ENCODE results near the gene GMEB1.
"Not testable (repeated sequence)": the region's sequence is repeated elsewhere in the genome, so short reads cannot be mapped to it uniquely, and the experiment has no call there.

Gene GMEB1

GRCh38 chr1:28648474-28649198, 19.9 kb upstream of the GMEB1 start, which contains the start of gene RNU11:
TSS of gene RNU11 (plus strand) at chr1:28648600.
- no peaks in the 10 kb centered on the region for H3K36me3 ChIP-seq (ENCODE audit: insufficient read depth, low read length)
- H2AFZ ChIP-seq (ENCODE audit: low read length), result peak within 1 kb of the TSS; percentile 81
- no peaks in the 10 kb centered on the region for H3K9me2 ChIP-seq (replicated peaks; ENCODE audit: low read depth, low read length)
- peak within 1 kb of the TSS; percentile 72 for H3K4me3 ChIP-seq (ENCODE audit: low read length, poor library complexity, severe bottlenecking)
- H3K9me3 ChIP-seq (ENCODE audit: insufficient read depth, low read depth, low read length), result no peaks in the 10 kb centered on the region
- H3K4me1 ChIP-seq (ENCODE audit: insufficient read depth, low read length, poor library complexity, severe bottlenecking), result peaks cover 15% of the 10 kb centered on the region
- no peaks in the 10 kb centered on the region for H3K79me2 ChIP-seq (ENCODE audit: insufficient read depth, low read length)
- H3K27me3 ChIP-seq (ENCODE audit: insufficient read depth, low read length, poor library complexity, severe bottlenecking), result no peaks in the 10 kb centered on the region
- peak within 1 kb of the TSS; percentile 68 for H3K4me2 ChIP-seq (ENCODE audit: low read depth, low read length, poor library complexity, severe bottlenecking)
- TF ChIP-seq EZH2phosphoT487 (IDR thresholded peaks at IDR 0.05; ENCODE audit: borderline replicate concordance) (no peak), CTCF (conservative IDR thresholded peaks at IDR 0.05; ENCODE audit: low read length) (0 out of 2 replicates have a peak, but pooled peaks have one; percentile 20)
- H4K20me1 ChIP-seq (ENCODE audit: insufficient read depth, low read length, poor library complexity, severe bottlenecking), result no peaks in the 10 kb centered on the region
- H3K9ac ChIP-seq (ENCODE audit: low read depth, low read length, poor library complexity, severe bottlenecking), result peak within 1 kb of the TSS; percentile 75
- H3F3A ChIP-seq (ENCODE audit: low read depth), result peaks cover 10% of the 10 kb centered on the region; the same call in 1 of the 2 replicates

- not testable (repeated sequence) for H3K9ac ChIP-seq (ENCODE audit: low read depth, low read length, poor library complexity, severe bottlenecking); H3F3A ChIP-seq (ENCODE audit: low read depth); H3K9me2 ChIP-seq (replicated peaks; ENCODE audit: low read depth, low read length)
These were observed 15.5 kb upstream of the GMEB1 start for GRCh38 chr1:28653063-28653462.

GRCh38 chr1:28653870-28654269, 14.7 kb upstream of the GMEB1 start:
- not testable (repeated sequence) for H2AFZ ChIP-seq (ENCODE audit: low read length); H3K27me3 ChIP-seq (ENCODE audit: insufficient read depth, low read length, poor library complexity, severe bottlenecking); H3F3A ChIP-seq (ENCODE audit: low read depth); H3K9ac ChIP-seq (ENCODE audit: low read depth, low read length, poor library complexity, severe bottlenecking); H3K9me3 ChIP-seq (ENCODE audit: insufficient read depth, low read depth, low read length); H3K4me1 ChIP-seq (ENCODE audit: insufficient read depth, low read length, poor library complexity, severe bottlenecking); H4K20me1 ChIP-seq (ENCODE audit: insufficient read depth, low read length, poor library complexity, severe bottlenecking); H3K4me2 ChIP-seq (ENCODE audit: low read depth, low read length, poor library complexity, severe bottlenecking); H3K36me3 ChIP-seq (ENCODE audit: insufficient read depth, low read length); H3K9me2 ChIP-seq (replicated peaks; ENCODE audit: low read depth, low read length); H3K4me3 ChIP-seq (ENCODE audit: low read length, poor library complexity, severe bottlenecking); H3K79me2 ChIP-seq (ENCODE audit: insufficient read depth, low read length)
- 0 out of 2 replicates have a peak, but pooled peaks have one; percentile 13 for TF ChIP-seq CTCF (conservative IDR thresholded peaks at IDR 0.05; ENCODE audit: low read length)

More at GRCh38 chr1:28653063-28653462, 15.5 kb upstream of the GMEB1 start:
- not testable (repeated sequence) for H3K9me3 ChIP-seq (ENCODE audit: insufficient read depth, low read depth, low read length); H4K20me1 ChIP-seq (ENCODE audit: insufficient read depth, low read length, poor library complexity, severe bottlenecking); H3K4me1 ChIP-seq (ENCODE audit: insufficient read depth, low read length, poor library complexity, severe bottlenecking); H2AFZ ChIP-seq (ENCODE audit: low read length); H3K79me2 ChIP-seq (ENCODE audit: insufficient read depth, low read length); H3K36me3 ChIP-seq (ENCODE audit: insufficient read depth, low read length); H3K4me3 ChIP-seq (ENCODE audit: low read length, poor library complexity, severe bottlenecking); H3K27me3 ChIP-seq (ENCODE audit: insufficient read depth, low read length, poor library complexity, severe bottlenecking); H3K4me2 ChIP-seq (ENCODE audit: low read depth, low read length, poor library complexity, severe bottlenecking)

GRCh38 chr1:28655448-28656311, 12.9 kb upstream of the GMEB1 start:
- not testable (repeated sequence) for H3K27me3 ChIP-seq (ENCODE audit: insufficient read depth, low read length, poor library complexity, severe bottlenecking); H3K4me1 ChIP-seq (ENCODE audit: insufficient read depth, low read length, poor library complexity, severe bottlenecking); H3K9me2 ChIP-seq (replicated peaks; ENCODE audit: low read depth, low read length); H3K4me3 ChIP-seq (ENCODE audit: low read length, poor library complexity, severe bottlenecking); H3K9me3 ChIP-seq (ENCODE audit: insufficient read depth, low read depth, low read length); H3K79me2 ChIP-seq (ENCODE audit: insufficient read depth, low read length); H3K9ac ChIP-seq (ENCODE audit: low read depth, low read length, poor library complexity, severe bottlenecking); H3K36me3 ChIP-seq (ENCODE audit: insufficient read depth, low read length); H2AFZ ChIP-seq (ENCODE audit: low read length); H3F3A ChIP-seq (ENCODE audit: low read depth); H3K4me2 ChIP-seq (ENCODE audit: low read depth, low read length, poor library complexity, severe bottlenecking); H4K20me1 ChIP-seq (ENCODE audit: insufficient read depth, low read length, poor library complexity, severe bottlenecking)
